GM18873 (cell line): ENCODE measurements around the gene CHCHD6.
A peak's percentile ranks its signal among the peaks of the same experiment; 100 is the strongest.

Experiments used
- ATAC-seq: cut with Tn5 transposase; IDR thresholded peaks from one replicate; pipeline ENCODE4 v1.9.1; 2021; ENCODE audit warnings: mild to moderate bottlenecking, moderate library complexity, moderate number of reproducible peaks; ENCODE audit not compliant: unreplicated experiment, low FRiP score

CHCHD6 gene

GRCh38 chr3:126965526-126966080 is 261.6 kb downstream of the CHCHD6 start:
- ATAC-seq, result no peak

- no peak for ATAC-seq
These were observed 263.3 kb downstream of the CHCHD6 start for GRCh38 chr3:126967386-126967785.

- ATAC-seq, result no peak
These were observed 264.7 kb downstream of the CHCHD6 start for GRCh38 chr3:126968391-126969390.

GRCh38 chr3:126969586-126969985 is 265.5 kb downstream of the CHCHD6 start:
- ATAC-seq, result no peak

GRCh38 chr3:126970101-126970500 is 266.1 kb downstream of the CHCHD6 start:
- ATAC-seq, result no peak

- ATAC-seq, result no peak
These were observed 266.9 kb downstream of the CHCHD6 start for GRCh38 chr3:126970921-126971320.

GRCh38 chr3:126971891-126972351 is 267.9 kb downstream of the CHCHD6 start:
- no peak for ATAC-seq

GRCh38 chr3:126972866-126973265 is 268.8 kb downstream of the CHCHD6 start:
- no peak for ATAC-seq

GRCh38 chr3:126973814-126974213 is 269.8 kb downstream of the CHCHD6 start:
- no peak for ATAC-seq

GRCh38 chr3:126974756-126975155 is 270.7 kb downstream of the CHCHD6 start:
- no peak for ATAC-seq

- ATAC-seq, result no peak
These were observed 272.9 kb downstream of the CHCHD6 start for GRCh38 chr3:126976906-126977305.

GRCh38 chr3:126977821-126978220 is 273.8 kb downstream of the CHCHD6 start:
- ATAC-seq, result no peak

GRCh38 chr3:126978291-126978690 is 274.3 kb downstream of the CHCHD6 start:
- no peak for ATAC-seq

GRCh38 chr3:126979046-126979628 is 275.1 kb downstream of the CHCHD6 start:
- ATAC-seq, result no peak

GRCh38 chr3:126980266-126980811 is 276.3 kb downstream of the CHCHD6 start:
- ATAC-seq, result no peak

- peak; percentile 25 for ATAC-seq
These were observed 278.1 kb downstream of the CHCHD6 start for GRCh38 chr3:126982126-126982470.

- ATAC-seq, result peak; percentile 44
These were observed 278.6 kb downstream of the CHCHD6 start, which contains the start of gene PLXNA1 for GRCh38 chr3:126982471-126983175. Gene PLXNA1, plus strand, starts transcription at chr3:126983115. Its CDS starts 5,479 bp downstream, at chr3:126988594.

- ATAC-seq, result no peak
These were observed 279.2 kb downstream of the CHCHD6 start for GRCh38 chr3:126983276-126983652.

- ATAC-seq, result no peak
These were observed 279.8 kb downstream of the CHCHD6 start for GRCh38 chr3:126983653-126984390.
